Stimulated activated naive CD4-positive, alpha-beta T cell treated with Interleukin-2 at 50 U/mL for 16 hours (primary cell): ENCODE data around the gene COX7A2.

ENCODE experiments used
- DNase-seq: peaks from one replicate; lab custom pipeline; 2025; lab: John Stamatoyannopoulos, UW

COX7A2 gene

GRCh38 chr6:75243333-75244062, at the start of gene COX7A2:
TSS of gene COX7A2 (minus strand) at chr6:75243801. CDS start at chr6:75243734, 67 bp downstream.
- peak; percentile 84 for DNase-seq

GRCh38 chr6:75292555-75292954, 49.0 kb upstream of the COX7A2 start:
- no peak for DNase-seq

- DNase-seq: no peak
Measured at GRCh38 chr6:75291744-75292143, 48.1 kb upstream of the COX7A2 start.

GRCh38 chr6:75291331-75291730, 47.7 kb upstream of the COX7A2 start:
- DNase-seq: no peak

DNA sequence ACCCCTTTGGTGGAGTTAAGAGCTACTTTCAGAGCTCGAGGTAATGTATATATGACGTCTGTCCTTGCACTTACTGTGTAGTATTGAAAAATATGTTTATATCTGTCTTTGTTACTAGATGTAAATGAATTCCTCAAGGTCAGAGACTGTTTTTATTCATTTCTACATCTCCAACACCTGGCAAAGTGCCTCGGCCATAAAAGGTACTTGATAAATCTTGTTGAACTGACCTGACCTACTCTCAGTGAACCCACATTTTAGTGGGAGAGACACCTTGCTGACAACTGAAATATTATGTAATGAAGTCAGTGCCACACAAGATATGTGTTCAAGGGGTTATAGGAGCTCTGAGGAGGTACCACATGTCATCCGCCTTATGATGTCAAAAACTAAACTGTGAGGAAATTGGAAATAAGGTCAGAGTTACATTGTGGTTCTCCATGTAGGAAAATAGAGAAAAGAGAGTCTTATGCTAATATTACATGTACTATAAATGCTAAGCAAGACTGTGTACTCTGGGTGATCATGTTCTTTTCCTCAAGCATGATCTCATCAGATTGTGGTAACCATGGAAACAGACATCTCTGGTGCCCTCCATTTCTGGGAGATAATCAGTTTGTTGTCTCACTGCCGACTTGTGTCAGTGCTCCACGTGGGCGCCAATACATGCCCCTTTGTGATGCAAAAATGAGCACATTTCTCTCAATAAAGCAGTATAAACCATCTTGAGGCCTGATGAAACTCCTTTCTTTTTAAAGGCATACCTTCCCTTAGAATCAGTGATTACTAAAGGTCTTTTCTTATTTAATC, 46.7 kb upstream of the COX7A2 start:
- no peak for DNase-seq

- DNase-seq: no peak
Measured at GRCh38 chr6:75288023-75288422, 44.4 kb upstream of the COX7A2 start.

- DNase-seq: no peak
Measured at GRCh38 chr6:75287424-75287823, 43.8 kb upstream of the COX7A2 start.

GRCh38 chr6:75286955-75287354, 43.4 kb upstream of the COX7A2 start:
- DNase-seq: no peak

DNA sequence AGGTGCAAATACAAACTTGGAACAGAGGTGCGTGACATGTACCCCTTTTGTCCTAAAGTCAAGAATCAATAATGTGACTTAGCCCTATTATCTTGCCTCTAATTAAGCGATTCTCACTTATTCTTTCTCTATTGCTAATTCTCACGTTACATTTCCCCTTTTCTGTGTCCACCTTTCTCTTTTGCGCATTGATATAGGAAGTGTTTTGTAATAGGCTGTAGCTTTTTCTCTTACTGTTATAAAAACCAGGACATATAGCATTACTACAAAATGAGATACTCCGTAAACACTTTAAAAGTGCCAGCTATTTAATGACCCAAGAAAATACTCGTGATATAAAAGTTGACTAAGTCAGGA, 41.7 kb upstream of the COX7A2 start:
- no peak for DNase-seq

- peak; percentile 97 for DNase-seq
Measured at GRCh38 chr6:75284632-75285282, 41.2 kb upstream of the COX7A2 start, which contains the start of gene TMEM30A. TSS of gene TMEM30A (minus strand) at chr6:75284792. CDS start at chr6:75284638, 154 bp downstream.

DNA sequence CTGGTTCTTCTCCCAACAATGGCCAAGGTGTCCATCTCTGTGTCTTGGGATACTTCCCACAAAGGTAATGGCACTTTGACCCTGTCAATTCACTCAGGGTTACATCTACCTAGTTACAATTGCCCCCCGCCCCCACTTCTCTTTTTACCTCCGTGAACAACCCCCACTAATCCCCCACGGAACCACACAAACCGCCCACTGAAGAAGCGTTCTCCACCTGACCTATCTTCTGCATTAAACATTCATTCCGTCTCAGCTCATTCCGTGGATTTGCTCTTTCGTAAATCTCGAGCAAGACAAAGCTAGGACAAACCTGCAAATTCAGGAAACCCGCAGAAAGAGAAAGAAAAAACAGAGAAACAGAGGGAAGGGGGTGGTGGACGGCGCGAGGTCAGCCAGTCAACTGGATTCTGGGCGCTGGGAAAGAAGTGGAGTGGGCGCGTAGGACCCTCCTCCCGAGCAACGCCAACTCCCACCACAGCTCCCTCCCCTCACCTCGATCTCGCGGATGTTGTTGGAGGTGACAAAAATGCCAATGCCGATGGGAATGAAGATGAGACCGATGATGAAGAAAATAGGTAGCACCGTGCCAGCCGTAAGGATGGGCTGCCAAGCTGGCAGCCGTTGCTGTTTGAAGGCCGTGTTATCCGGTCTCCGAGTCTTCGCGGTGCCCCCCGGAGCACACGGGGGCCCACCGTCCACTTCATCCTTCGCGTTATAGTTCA, 40.5 kb upstream of the COX7A2 start:
- no peak for DNase-seq

DNA sequence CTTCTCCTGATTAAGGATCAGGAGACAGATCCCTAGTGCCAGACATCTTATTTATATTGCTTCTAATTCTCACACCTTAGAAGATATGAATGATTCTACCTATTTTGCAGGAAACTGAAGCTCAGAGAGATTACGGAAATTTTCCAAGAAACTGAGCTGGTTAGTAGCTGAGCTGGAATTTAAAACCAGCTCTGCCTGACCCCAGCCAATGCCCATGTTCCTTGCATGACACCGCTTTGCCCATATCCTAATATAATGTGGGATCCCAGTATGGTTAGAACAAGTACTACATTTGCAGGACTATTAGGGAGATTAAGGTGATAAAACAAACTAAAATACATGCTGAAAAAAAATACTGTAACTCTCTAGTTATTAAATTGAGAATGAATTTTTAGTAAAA, 39.1 kb upstream of the COX7A2 start:
- no peak for DNase-seq

DNA sequence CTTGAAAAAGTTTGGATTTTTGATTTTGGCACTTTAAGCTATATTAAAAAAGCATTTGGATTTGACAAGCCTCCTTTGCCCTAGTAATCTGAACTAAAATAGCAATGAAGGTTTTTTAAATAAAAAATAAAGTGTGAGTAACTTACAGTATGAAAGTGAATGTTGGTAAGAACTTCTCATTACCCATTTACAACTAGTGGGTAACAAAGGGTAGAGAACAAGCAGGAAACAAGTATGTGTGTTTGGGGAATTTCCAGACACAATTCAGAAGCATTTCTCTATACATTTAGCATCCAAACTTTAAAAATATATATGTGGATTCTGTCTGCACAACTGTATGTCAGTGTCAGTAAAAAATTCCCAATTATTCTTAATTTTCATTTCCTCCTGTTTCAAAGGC, 38.1 kb upstream of the COX7A2 start:
- no peak for DNase-seq

DNA sequence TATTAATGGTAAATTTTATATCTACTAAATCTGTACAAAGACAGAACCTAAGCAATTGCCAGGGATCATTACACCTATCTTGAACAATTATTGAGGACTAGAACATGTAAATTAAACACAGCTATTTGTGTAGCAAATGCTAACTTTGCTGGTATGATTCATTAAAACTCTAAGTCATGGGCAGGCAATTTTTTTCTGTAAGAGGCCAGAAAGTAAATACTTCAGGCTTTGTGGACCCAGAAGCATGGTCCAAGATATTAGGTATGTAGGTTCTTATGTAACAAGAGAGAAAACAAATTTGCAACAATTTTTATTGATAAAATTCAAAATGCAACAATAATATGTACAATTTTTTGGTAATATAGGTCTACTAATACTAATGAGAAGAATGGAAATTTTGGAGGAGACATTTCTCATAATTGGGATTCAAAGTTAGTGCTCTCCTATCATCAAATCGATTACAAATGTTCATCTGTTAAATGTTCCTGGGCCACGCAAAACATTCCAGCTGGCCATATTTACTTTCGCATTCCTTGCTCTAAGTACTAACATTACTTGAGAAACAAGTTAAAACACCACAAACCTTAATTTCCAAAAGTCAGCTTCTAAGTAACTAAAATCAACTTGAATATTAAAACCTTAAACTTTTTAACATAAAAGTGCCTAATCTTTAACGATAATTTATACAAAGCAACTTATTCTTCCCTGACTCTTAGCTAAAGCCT, 36.7 kb upstream of the COX7A2 start:
- no peak for DNase-seq

DNA sequence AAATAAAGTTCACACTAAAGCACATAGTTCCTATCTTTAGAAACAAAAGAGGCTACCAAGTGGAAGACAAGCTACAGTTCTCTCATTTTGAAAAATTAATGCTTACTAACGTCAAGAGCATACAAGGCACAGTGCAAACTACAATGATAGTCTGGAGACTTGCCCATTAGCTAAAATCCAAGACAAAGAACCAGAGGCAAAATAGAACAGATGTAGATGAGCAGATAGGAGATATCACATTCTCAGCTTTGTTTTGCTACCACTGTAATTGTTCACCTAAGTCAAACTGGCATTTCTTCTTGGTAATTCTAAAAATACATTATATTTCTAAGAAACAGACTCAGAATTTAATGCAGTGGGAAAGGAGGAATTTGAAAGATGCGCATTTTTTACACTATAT, 35.8 kb upstream of the COX7A2 start:
- DNase-seq: no peak

DNA sequence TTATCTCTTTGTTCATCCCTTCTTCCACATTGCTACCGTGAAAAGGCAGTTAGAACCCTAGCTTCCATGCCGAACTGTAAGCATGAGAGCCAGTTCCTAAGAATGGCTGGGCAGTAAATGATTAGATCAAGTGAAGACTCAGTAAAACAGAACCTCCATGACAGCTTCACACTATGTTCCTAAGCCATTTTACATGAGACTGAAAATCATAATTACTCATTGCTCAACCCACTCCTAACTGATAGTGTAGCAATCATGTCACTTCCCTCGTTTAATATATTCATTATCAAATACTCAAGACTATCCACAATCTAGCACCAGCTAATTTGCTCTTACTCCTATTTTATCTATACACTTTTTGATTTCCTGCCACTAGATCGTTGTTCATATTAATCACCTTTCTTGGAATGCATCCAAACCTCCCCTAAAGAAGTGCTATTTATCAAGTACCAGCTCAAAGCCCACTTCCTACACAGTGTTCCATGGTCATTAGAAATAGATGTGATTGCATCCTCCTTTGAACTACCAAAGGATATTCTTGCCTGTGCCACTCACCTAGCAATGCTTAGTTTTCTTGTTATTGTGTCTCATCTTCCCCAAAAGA, 35.0 kb upstream of the COX7A2 start:
- DNase-seq: no peak

DNA sequence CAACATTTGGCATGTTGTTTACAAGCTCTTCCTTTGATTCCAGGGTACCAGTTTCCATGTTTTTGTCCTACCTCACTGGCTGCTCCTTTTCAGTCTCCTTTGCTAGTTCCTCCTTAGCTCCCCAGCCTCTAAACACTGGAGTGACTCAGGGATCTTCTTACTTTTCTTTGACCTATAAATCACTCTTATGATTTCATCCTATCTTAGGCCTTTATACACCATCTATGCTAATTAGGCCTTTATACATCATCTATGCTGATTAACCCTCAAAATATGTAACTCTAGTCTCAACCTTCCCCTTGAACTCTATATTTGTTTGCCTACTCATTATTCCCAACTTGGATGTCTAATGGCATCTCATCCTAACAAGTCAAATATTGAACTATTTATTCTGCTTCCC, 31.5 kb upstream of the COX7A2 start:
- DNase-seq: no peak

- no peak for DNase-seq
Measured at GRCh38 chr6:75273009-75273408, 29.4 kb upstream of the COX7A2 start.

- no peak for DNase-seq
Measured at GRCh38 chr6:75272145-75272840, 28.7 kb upstream of the COX7A2 start.

DNA sequence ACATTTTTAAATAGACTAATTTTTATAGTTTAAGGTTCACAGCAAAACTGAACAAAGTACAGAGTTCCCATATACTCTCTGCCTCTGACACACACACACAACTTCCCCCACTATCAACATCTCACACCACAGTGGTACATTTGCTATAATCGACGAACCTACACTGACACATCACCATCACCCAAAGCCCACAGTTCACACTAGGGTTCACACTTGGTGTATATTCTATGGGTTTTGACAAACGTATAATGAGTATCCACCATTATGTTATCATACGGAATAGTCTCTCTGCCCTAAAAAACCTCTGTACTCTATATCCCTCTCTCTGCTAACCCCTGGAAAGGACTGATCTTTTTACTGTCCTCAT, 25.4 kb upstream of the COX7A2 start:
- DNase-seq: no peak
